CD4-positive, alpha-beta T cell (primary cell): ENCODE measurements around the gene ZNF521. TPM values are rescaled to one million over a fixed set of nuclear protein-coding genes. Genes with fewer than 3 reads are reported as not detected.

Experiments used
- ATAC-seq: fragments of 200-7000 bp; cut with Tn5 transposase; one replicate; pipeline ENCODE4 v1.10.0; 2022; ENCODE audit warnings: mild to moderate bottlenecking; ENCODE audit not compliant: poor library complexity
- CTCF ChIA-PET: fragments of 350-600 bp; sonication (Branson Sonifier 250); formaldehyde crosslinking; loops from one replicate; lab custom pipeline; 2021; ENCODE audit warnings: antibody characterized with exemption, inconsistent platforms; lab: Charles Lee
- POLR2A ChIA-PET: fragments of 350-600 bp; sonication (Branson Sonifier 250); formaldehyde crosslinking; loops from one replicate; lab custom pipeline; 2021; ENCODE audit warnings: antibody characterized with exemption, inconsistent platforms; lab: Charles Lee
- DNase-seq, 14 experiments: peaks; one replicate each; pipeline ENCODE4 v3.0.0-alpha.2; 2013 to 2020; ENCODE audit warnings: mixed read lengths in 2 of 14
- H3K27ac ChIP-seq, 2 donors: one replicate each; pipeline versions ENCODE4 v1.5.1 to v1.7.0; 2013; ENCODE audit warnings: low read length in 2 of 2, low read depth in 1 of 2, mild to moderate bottlenecking in 1 of 2
- H3K27me3 ChIP-seq, 2 experiments: 1 replicate in 1 of 2; 2 replicates in 1 of 2; pipeline versions ENCODE4 v1.6.1 to v1.7.0; 2013; ENCODE audit warnings: low read length in 2 of 2, control low read depth in 1 of 2, mild to moderate bottlenecking in 1 of 2, moderate library complexity in 1 of 2; ENCODE audit not compliant: insufficient read depth in 2 of 2, control insufficient read depth in 1 of 2
- H3K36me3 ChIP-seq: one replicate; pipeline ENCODE4 v1.6.1; 2013; ENCODE audit warnings: low read length, control low read depth; ENCODE audit not compliant: insufficient read depth
- H3K4me1 ChIP-seq: one replicate; pipeline ENCODE4 v1.6.1; 2013; ENCODE audit warnings: low read length, control low read depth; ENCODE audit not compliant: insufficient read depth
- H3K4me3 ChIP-seq: one replicate; pipeline ENCODE4 v1.5.1; 2013; ENCODE audit warnings: mild to moderate bottlenecking, low read length, moderate library complexity
- H3K9me3 ChIP-seq, 2 experiments: 1 replicate in 1 of 2; 2 replicates in 1 of 2; pipeline versions ENCODE4 v1.6.1 to v1.7.0; 2013; ENCODE audit warnings: low read length in 2 of 2, mild to moderate bottlenecking in 2 of 2, control low read depth in 1 of 2, moderate library complexity in 1 of 2; ENCODE audit not compliant: control insufficient read depth in 1 of 2, insufficient read depth in 1 of 2
- H3K27ac Mint-ChIP-seq: one replicate; pipeline ENCODE4 v1.8.0; 2020; ENCODE audit warnings: mixed read lengths
- H3K27me3 Mint-ChIP-seq: one replicate; pipeline ENCODE4 v1.8.0; 2021; ENCODE audit warnings: mixed read lengths
- H3K36me3 Mint-ChIP-seq: one replicate; pipeline ENCODE4 v1.8.0; 2021; ENCODE audit warnings: low read depth, mixed read lengths
- H3K4me1 Mint-ChIP-seq: one replicate; pipeline ENCODE4 v1.8.0; 2021; ENCODE audit warnings: low read depth, mixed read lengths
- H3K4me3 Mint-ChIP-seq: one replicate; pipeline ENCODE4 v1.8.0; 2020; ENCODE audit warnings: mild to moderate bottlenecking, mixed read lengths
- H3K9me3 Mint-ChIP-seq: one replicate; pipeline ENCODE4 v1.8.0; 2020; ENCODE audit warnings: mixed read lengths
- intact Hi-C, 2 experiments: fragments of 100-400 bp; cut with DNase I in 1 of 2; cut with micrococcal nuclease in 1 of 2; formaldehyde crosslinking; loops; one replicate each; pipeline versions ENCODE4 v1.15.1 to v1.9.0; 2023 to 2025; cut with DNase I, micrococcal nuclease
- total RNA-seq, 174 experiments: library from RNA in 2 of 174; stranded (reverse) in 2 of 174; gene quantifications; one replicate each; pipeline ENCODE4 v1.2.3 and lab custom pipeline; 2021 to 2026
- TF ChIP-seq, protein P1 (sequence below): fragments of 200-600 bp; IDR thresholded peaks from one replicate; pipeline ENCODE4 v1.8.0; 2022; ENCODE audit warnings: antibody characterized with exemption, mild to moderate bottlenecking

The ZNF521 gene
- total RNA-seq, 2 experiments from 2014 or later: not detected

DNA sequence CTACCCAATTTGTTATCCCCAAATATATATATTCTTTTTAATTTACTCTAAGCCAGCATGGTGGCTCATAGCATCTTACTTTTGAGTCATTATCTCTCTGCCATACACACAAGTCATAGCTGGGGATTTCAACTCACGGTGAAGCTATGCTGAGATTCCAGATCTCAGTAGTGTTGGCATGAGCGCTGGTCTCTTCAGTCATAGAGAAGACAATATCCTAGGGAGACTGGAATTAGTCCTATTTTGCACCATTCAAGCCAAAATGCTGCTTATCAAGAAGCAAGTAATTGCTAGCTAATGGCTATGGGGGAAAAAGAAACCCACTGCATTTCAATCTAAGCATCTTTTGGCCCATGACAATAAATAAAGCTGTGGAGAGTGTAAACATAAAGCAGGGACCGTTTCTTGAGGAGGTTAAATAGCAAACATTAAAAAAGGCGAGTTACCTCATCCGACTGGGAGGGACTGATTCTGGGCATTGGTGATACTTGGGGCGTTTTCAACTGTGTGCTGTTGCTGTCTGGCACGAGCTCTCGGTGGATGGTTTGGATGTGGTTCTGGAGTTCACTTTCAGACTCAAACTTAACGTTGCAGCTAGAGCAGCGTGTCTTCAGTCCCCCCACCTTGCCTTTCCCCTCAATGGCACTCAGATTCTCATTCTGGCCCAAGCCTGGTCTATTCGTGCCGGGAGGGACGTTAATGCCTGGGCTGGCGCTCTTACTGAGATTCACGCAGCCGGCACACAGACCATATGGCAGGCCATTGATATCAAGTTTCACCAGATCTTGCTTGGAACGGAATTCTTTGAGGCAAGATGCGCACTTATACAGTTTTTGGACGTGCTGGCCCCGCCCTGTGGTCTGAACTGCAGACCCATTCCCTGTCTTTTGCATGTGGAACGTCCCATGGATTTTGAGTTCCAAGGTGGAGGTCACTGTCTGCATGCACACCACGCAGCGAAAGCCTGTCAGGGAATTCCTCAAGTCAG is 127.8 kb downstream of the ZNF521 start:
- ChIA-PET POLR2A (no interaction called here), CTCF (no interaction called here)
- H3K27me3 ChIP-seq: no peaks in the 10 kb centered on the region
- H3K4me1 ChIP-seq: no peaks in the 10 kb centered on the region
- no peaks in the 10 kb centered on the region for H3K9me3 Mint-ChIP-seq
- no peaks in the 10 kb centered on the region for H3K4me1 Mint-ChIP-seq
- H3K4me3 ChIP-seq: no peak overlapping the region
- no peak overlapping the region for H3K27ac ChIP-seq
- TF ChIP-seq, protein P1, sequence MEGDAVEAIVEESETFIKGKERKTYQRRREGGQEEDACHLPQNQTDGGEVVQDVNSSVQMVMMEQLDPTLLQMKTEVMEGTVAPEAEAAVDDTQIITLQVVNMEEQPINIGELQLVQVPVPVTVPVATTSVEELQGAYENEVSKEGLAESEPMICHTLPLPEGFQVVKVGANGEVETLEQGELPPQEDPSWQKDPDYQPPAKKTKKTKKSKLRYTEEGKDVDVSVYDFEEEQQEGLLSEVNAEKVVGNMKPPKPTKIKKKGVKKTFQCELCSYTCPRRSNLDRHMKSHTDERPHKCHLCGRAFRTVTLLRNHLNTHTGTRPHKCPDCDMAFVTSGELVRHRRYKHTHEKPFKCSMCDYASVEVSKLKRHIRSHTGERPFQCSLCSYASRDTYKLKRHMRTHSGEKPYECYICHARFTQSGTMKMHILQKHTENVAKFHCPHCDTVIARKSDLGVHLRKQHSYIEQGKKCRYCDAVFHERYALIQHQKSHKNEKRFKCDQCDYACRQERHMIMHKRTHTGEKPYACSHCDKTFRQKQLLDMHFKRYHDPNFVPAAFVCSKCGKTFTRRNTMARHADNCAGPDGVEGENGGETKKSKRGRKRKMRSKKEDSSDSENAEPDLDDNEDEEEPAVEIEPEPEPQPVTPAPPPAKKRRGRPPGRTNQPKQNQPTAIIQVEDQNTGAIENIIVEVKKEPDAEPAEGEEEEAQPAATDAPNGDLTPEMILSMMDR: no peak
- H3K36me3 Mint-ChIP-seq: no peaks in the 10 kb centered on the region
- intact Hi-C loops: no loop called here
- no peak overlapping the region for H3K27ac Mint-ChIP-seq
- peaks cover 0 to 9% of the 10 kb centered on the region in 2 experiments for H3K9me3 ChIP-seq
- no peaks in the 10 kb centered on the region for H3K27me3 Mint-ChIP-seq
- no peaks in the 10 kb centered on the region for H3K36me3 ChIP-seq
- DNase-seq (no peak), ATAC-seq (no peak)
- H3K4me3 Mint-ChIP-seq: no peak overlapping the region

DNA sequence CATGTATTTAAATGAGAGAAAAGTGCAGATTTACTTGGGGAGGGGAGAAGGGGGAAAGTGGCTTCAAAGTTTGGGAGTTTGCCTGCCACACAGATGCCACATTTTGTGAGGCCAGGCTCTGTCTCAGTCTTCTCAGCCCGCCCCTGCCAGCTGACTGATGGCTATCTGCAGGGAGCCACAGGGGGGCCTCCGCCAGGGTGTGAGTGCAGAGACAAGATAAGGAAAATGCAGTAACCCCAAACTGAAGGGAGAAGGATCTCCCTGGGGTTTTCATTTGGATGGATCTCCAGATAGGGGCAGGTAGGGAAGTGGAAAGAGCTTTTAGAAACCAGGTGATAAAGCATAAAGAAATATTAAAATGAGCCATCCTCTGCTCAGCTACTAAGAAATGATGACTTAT is 128.8 kb downstream of the ZNF521 start:
- Histone ChIP-seq H3K36me3 (no peaks in the 10 kb centered on the region), H3K9me3 (peaks cover 0 to 9% of the 10 kb centered on the region in 2 experiments), H3K4me1 (no peaks in the 10 kb centered on the region), H3K4me3 (no peak overlapping the region), H3K27me3 (no peaks in the 10 kb centered on the region), H3K27ac (no peak overlapping the region)
- DNase-seq (no peak), ATAC-seq (no peak)
- no peaks in the 10 kb centered on the region for H3K36me3 Mint-ChIP-seq
- no peaks in the 10 kb centered on the region for H3K27me3 Mint-ChIP-seq
- no peak overlapping the region for H3K27ac Mint-ChIP-seq
- H3K9me3 Mint-ChIP-seq: no peaks in the 10 kb centered on the region
- H3K4me1 Mint-ChIP-seq: no peaks in the 10 kb centered on the region
- ChIA-PET CTCF (no interaction called here), POLR2A (no interaction called here)
- TF ChIP-seq, protein P1: no peak
- no peak overlapping the region for H3K4me3 Mint-ChIP-seq
- intact Hi-C loops: no loop called here

DNA sequence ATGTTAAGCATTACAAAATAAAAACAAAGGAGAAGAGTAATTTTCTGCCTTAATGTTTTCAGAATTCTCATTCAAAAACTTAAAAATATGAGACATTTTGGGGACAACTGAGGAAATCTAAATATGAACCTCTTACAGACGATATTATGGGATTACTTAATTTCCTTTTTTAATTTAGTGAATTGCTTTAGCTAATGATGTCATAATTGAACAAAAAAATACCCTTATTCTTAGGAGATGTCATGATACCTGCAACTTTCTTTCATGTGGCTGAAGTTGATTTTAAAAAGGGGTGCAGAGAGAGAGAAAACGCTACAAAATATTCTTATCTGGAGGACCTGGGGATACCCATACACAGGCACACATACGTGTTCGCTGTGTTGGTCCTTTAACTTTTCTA is 129.3 kb downstream of the ZNF521 start:
- Histone ChIP-seq H3K4me1 (no peaks in the 10 kb centered on the region), H3K27me3 (no peaks in the 10 kb centered on the region), H3K36me3 (no peaks in the 10 kb centered on the region), H3K27ac (no peak overlapping the region), H3K9me3 (peaks cover 0 to 9% of the 10 kb centered on the region in 2 experiments), H3K4me3 (no peak overlapping the region)
- no peaks in the 10 kb centered on the region for H3K27me3 Mint-ChIP-seq
- TF ChIP-seq, protein P1: no peak
- ATAC-seq (no peak), DNase-seq (no peak)
- CTCF ChIA-PET: no interaction called here
- H3K4me3 Mint-ChIP-seq: no peak overlapping the region
- H3K27ac Mint-ChIP-seq: no peak overlapping the region
- POLR2A ChIA-PET: no interaction called here
- H3K4me1 Mint-ChIP-seq: no peaks in the 10 kb centered on the region
- intact Hi-C loops: no loop called here
- H3K36me3 Mint-ChIP-seq: no peaks in the 10 kb centered on the region
- no peaks in the 10 kb centered on the region for H3K9me3 Mint-ChIP-seq
